Panc1 (cell line): Measurements from ENCODE around the gene CS. TPM values are rescaled to one million over a fixed set of nuclear protein-coding genes. Genes with fewer than 3 reads are reported as not detected.

ENCODE experiments used
- ATAC-seq: fragments of 200-7000 bp; cut with Tn5 transposase; 2 replicates; pipeline ENCODE4 v1.9.1; 2020; ENCODE audit warnings: mild to moderate bottlenecking, moderate library complexity
- BruUV-seq: library from RNA; stranded (reverse); fragments of 400-500 nt; replicated peaks from 2 replicates; lab custom pipeline; 2021; lab: Mats Ljungman, UMichigan
- CTCF ChIA-PET: fragments of 300-600 bp; sonication (Branson Sonifier 250); formaldehyde crosslinking; loops from one replicate; lab custom pipeline; 2022; ENCODE audit warnings: antibody characterized with exemption; lab: Charles Lee
- POLR2A ChIA-PET: fragments of 300-600 bp; sonication (Branson Sonifier 250); formaldehyde crosslinking; loops from one replicate; lab custom pipeline; 2022; ENCODE audit warnings: antibody characterized with exemption; lab: Charles Lee
- DNase-seq: peaks from one replicate; pipeline ENCODE4 v3.0.0-alpha.2; 2010; ENCODE audit warnings: low read depth, low spot score
- H3K27ac ChIP-seq: 2 replicates; pipeline ENCODE4 v1.5.1; 2011; ENCODE audit warnings: mild to moderate bottlenecking, low read length, inconsistent platforms
- H3K27me3 ChIP-seq: fragments of 200-500 bp; sonication (Bioruptor generic); 2 replicates; pipeline ENCODE4 v1.6.0; 2014; ENCODE audit warnings: low read length, inconsistent platforms; ENCODE audit not compliant: control insufficient read depth, insufficient read depth
- H3K36me3 ChIP-seq: fragments of 200-500 bp; sonication (Bioruptor generic); 2 replicates; pipeline ENCODE4 v1.5.1; 2014; ENCODE audit warnings: inconsistent platforms, mild to moderate bottlenecking, low read length, moderate library complexity; ENCODE audit not compliant: control insufficient read depth, insufficient read depth
- H3K4me1 ChIP-seq: 2 replicates; pipeline ENCODE4 v1.5.1; 2011; ENCODE audit warnings: inconsistent platforms, mild to moderate bottlenecking, low read length, moderate library complexity; ENCODE audit not compliant: control insufficient read depth, insufficient read depth
- H3K4me3 ChIP-seq, 2 experiments: 2 replicates each; pipeline ENCODE4 v1.5.1; 2011 to 2012; ENCODE audit warnings: low read depth in 2 of 2, low read length in 2 of 2, mild to moderate bottlenecking in 2 of 2, inconsistent platforms in 1 of 2, moderate library complexity in 1 of 2
- H3K9me3 ChIP-seq: fragments of 200-500 bp; sonication (Bioruptor generic); 2 replicates; pipeline ENCODE4 v1.5.1; 2014; ENCODE audit warnings: low read depth, mild to moderate bottlenecking, inconsistent platforms, low read length, moderate library complexity; ENCODE audit not compliant: control insufficient read depth, insufficient read depth
- POLR2AphosphoS5 ChIP-seq: IDR thresholded peaks from 2 replicates; pipeline ENCODE4 v1.6.1; 2012; ENCODE audit warnings: mild to moderate bottlenecking, low read depth, low read length, moderate library complexity
- REST ChIP-seq, 2 experiments: IDR thresholded peaks; 2 replicates each; pipeline ENCODE4 v1.6.1; 2011 to 2012; ENCODE audit warnings: low read depth in 2 of 2, control low read depth in 1 of 2, low read length in 1 of 2, mild to moderate bottlenecking in 1 of 2, moderate library complexity in 1 of 2; ENCODE audit not compliant: insufficient read depth in 1 of 2
- SIN3A ChIP-seq: IDR thresholded peaks from 2 replicates; pipeline ENCODE4 v1.6.1; 2012; ENCODE audit warnings: low read depth, mild to moderate bottlenecking, low read length, moderate library complexity, borderline replicate concordance; ENCODE audit not compliant: insufficient read depth
- TCF7L2 ChIP-seq: IDR thresholded peaks from 2 replicates; pipeline ENCODE4 v1.6.1; 2011; ENCODE audit warnings: mild to moderate bottlenecking, low read depth, low read length, inconsistent platforms
- in situ Hi-C: cut with HindIII; loops from 2 replicates; pipeline ENCODE4 v1.10.0; 2016; ENCODE audit warnings: low sequenced_read_pairs, low pct_unique_long_range_greater_than_20kb
- intact Hi-C: fragments of 100-400 bp; cut with micrococcal nuclease; formaldehyde crosslinking; loops from one replicate; pipeline ENCODE4 v1.10.0; 2022; ENCODE audit not compliant: unreplicated experiment
- total RNA-seq: library from RNA; stranded (reverse); gene quantifications from one replicate; pipeline ENCODE4 v1.2.1, GENCODE V29; 2021; ENCODE audit not compliant: unreplicated experiment
- TF ChIP-seq, protein P1 (sequence below): fragments of 450-650 bp; IDR thresholded peaks from 2 replicates; pipeline ENCODE4 v1.5.1; 2017; ENCODE audit warnings: mild to moderate bottlenecking

The CS gene
- total RNA-seq, 1 experiment from 2014 or later: 240 TPM

GRCh38 chr12:56330936-56331490 lies 30.9 kb upstream of the CS start:
- ATAC-seq (no peak), DNase-seq (no peak)
- ChIA-PET POLR2A (no interaction called here), CTCF (no interaction called here)
- Histone ChIP-seq H3K27me3 (no peaks in the 10 kb centered on the region), H3K4me3 (no peak overlapping the region), H3K9me3 (no peaks in the 10 kb centered on the region), H3K27ac (no peak overlapping the region), H3K36me3 (peaks cover 3% of the 10 kb centered on the region; the same call in 1 of the 2 replicates), H3K4me1 (peaks cover 15% of the 10 kb centered on the region; the same call in 1 of the 2 replicates)
- TF ChIP-seq SIN3A (no peak), POLR2AphosphoS5 (no peak), REST (IDR thresholded peaks at IDR 0.05; ENCODE audit: insufficient read depth in 1 of 2, low read depth in 2 of 2, low read length in 1 of 2) (no peak), TCF7L2 (no peak)
- TF ChIP-seq, protein P1, sequence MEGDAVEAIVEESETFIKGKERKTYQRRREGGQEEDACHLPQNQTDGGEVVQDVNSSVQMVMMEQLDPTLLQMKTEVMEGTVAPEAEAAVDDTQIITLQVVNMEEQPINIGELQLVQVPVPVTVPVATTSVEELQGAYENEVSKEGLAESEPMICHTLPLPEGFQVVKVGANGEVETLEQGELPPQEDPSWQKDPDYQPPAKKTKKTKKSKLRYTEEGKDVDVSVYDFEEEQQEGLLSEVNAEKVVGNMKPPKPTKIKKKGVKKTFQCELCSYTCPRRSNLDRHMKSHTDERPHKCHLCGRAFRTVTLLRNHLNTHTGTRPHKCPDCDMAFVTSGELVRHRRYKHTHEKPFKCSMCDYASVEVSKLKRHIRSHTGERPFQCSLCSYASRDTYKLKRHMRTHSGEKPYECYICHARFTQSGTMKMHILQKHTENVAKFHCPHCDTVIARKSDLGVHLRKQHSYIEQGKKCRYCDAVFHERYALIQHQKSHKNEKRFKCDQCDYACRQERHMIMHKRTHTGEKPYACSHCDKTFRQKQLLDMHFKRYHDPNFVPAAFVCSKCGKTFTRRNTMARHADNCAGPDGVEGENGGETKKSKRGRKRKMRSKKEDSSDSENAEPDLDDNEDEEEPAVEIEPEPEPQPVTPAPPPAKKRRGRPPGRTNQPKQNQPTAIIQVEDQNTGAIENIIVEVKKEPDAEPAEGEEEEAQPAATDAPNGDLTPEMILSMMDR: no peak
- intact Hi-C loops (no loop called here), in situ Hi-C loops (no loop called here)
- BruUV-seq: no TSS peak

DNA sequence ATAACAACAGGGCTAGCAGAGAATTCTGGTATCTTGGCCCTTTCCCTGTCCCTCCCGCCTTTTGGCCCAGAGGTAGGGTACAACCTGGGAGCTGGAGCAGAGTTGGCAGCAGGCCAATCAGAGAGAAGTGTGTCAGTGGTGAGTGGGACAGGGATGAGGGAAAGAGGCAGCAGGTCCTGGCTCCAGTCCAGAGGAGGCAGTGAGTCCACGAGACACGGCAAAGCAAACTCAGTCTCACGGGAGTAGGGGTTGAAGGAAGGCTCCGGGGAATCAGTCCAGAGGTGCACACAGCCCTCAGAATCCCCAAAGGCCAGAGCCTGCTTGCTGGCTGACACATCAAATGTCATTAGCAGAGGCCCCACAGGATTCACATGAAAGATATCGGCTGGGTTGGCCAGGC lies 26.4 kb upstream of the CS start:
- intact Hi-C loops (no loop called here), in situ Hi-C loops (no loop called here)
- Histone ChIP-seq H3K4me3 (no peak overlapping the region), H3K9me3 (no peaks in the 10 kb centered on the region), H3K27ac (no peak overlapping the region), H3K27me3 (no peaks in the 10 kb centered on the region), H3K4me1 (no peaks in the 10 kb centered on the region), H3K36me3 (peaks cover 4% of the 10 kb centered on the region; the same call in 1 of the 2 replicates)
- no peak for TF ChIP-seq TCF7L2
- TF ChIP-seq REST (IDR thresholded peaks at IDR 0.05; ENCODE audit: insufficient read depth in 1 of 2, low read depth in 2 of 2, low read length in 1 of 2): no peak
- TF ChIP-seq SIN3A: no peak
- TF ChIP-seq POLR2AphosphoS5: no peak
- TF ChIP-seq, protein P1: no peak
- DNase-seq: no peak
- BruUV-seq: no TSS peak
- ChIA-PET CTCF (no interaction called here), POLR2A (no interaction called here)
- no peak for ATAC-seq
